Transverse colon (tissue), 4 donors: ENCODE measurements around the gene CBLB. TPM values are rescaled to one million over a fixed set of nuclear protein-coding genes. Genes with fewer than 3 reads are reported as not detected.

Experiments used
- DNase-seq: peaks from one replicate; pipeline ENCODE4 v3.0.0-alpha.2; 2019
- H3K27ac ChIP-seq, 4 donors: fragments of 200-600 bp; sonication (generic); 2 replicates each; pipeline ENCODE4 v1.5.1; 2016 to 2018; ENCODE audit warnings: inconsistent platforms in 4 of 4
- H3K27me3 ChIP-seq: fragments of 200-600 bp; sonication (generic); 2 replicates; pipeline ENCODE4 v1.5.1; 2017; ENCODE audit warnings: inconsistent platforms
- H3K36me3 ChIP-seq, 4 donors: fragments of 200-600 bp; sonication (generic); 2 replicates each; pipeline ENCODE4 v1.5.1; 2017 to 2019; ENCODE audit warnings: inconsistent platforms in 4 of 4
- H3K4me1 ChIP-seq, 4 donors: fragments of 200-600 bp; sonication (generic); 2 replicates each; pipeline ENCODE4 v1.5.1; 2017 to 2020; ENCODE audit warnings: inconsistent platforms in 4 of 4
- H3K4me3 ChIP-seq, 4 donors: fragments of 200-600 bp; sonication (generic); 1 replicate in 1 of 4; 2 replicates in 3 of 4; pipeline versions ENCODE4 v1.5.1 to v1.6.1; 2017 to 2019; ENCODE audit warnings: inconsistent platforms in 4 of 4
- H3K9me3 ChIP-seq, 2 donors: fragments of 200-600 bp; sonication (generic); 2 replicates each; pipeline ENCODE4 v1.5.1; 2017 to 2019; ENCODE audit warnings: inconsistent platforms in 2 of 2
- CTCF ChIP-seq, 5 experiments: fragments of 200-600 bp in 3 of 5; fragments of 450-650 bp in 2 of 5; sonication (generic) in 3 of 5; IDR thresholded peaks; 1 replicate in 2 of 5; 2 replicates in 3 of 5; pipeline ENCODE4 v1.5.1; 2016 to 2017; ENCODE audit warnings: antibody characterized with exemption in 5 of 5, inconsistent platforms in 3 of 5, mild to moderate bottlenecking in 2 of 5, moderate library complexity in 1 of 5
- EP300 ChIP-seq: sonication (generic); formaldehyde crosslinking; IDR thresholded peaks from one replicate; pipeline ENCODE4 v1.6.1; 2017; ENCODE audit warnings: antibody characterized with exemption, low read depth
- POLR2A ChIP-seq: fragments of 450-650 bp; IDR thresholded peaks from one replicate; pipeline ENCODE4 v1.6.1; 2016; ENCODE audit warnings: antibody characterized with exemption, mild to moderate bottlenecking, moderate library complexity
- POLR2AphosphoS5 ChIP-seq, 3 donors: sonication (generic); formaldehyde crosslinking; IDR thresholded peaks; one replicate each; pipeline ENCODE4 v1.6.1; 2016; ENCODE audit warnings: antibody characterized with exemption in 3 of 3
- WGBS, 2 donors: methylation state at CpG; one replicate each; pipeline ENCODE4 v1.1.5; 2018; ENCODE audit warnings: low coverage in 1 of 2; 5-methylcytosine and 5-hydroxymethylcytosine counted together
- in situ Hi-C, 4 donors: fragments of 200-750 bp; cut with MboI; loops; one replicate each; pipeline versions ENCODE4 v1.15.0 to v1.15.1; 2017; ENCODE audit warnings: low sequenced_read_pairs in 3 of 4, low pct_ligation_motif_present in 1 of 4, low pct_unique_long_range_greater_than_20kb in 1 of 4
- intact Hi-C: fragments of 100-400 bp; cut with DNase I; formaldehyde crosslinking; loops from one replicate; pipeline ENCODE4 v1.15.1; 2023; ENCODE audit warnings: low total_unique reads
- total RNA-seq, 4 donors: library from RNA; depleted of rRNA; stranded (reverse); fragments of >200 nt; gene quantifications; one replicate each; pipeline ENCODE4 v1.1.0, GENCODE V29; 2016

Gene CBLB
- total RNA-seq, 4 donors from 2014 or later: 25.1 to 76.2 (median 63.6) TPM

- WGBS, 2 donors: 54 to 58% methylated on average over 4 of the region's 4 CpGs
- intact Hi-C loops: no loop called here
- Histone ChIP-seq H3K27ac (no peak overlapping the region), H3K36me3 (no peaks in the 10 kb centered on the region), H3K27me3 (no peaks in the 10 kb centered on the region), H3K4me1 (peaks cover 0 to 52% (median 8%) of the 10 kb centered on the region in 4 donors), H3K9me3 (no peaks in the 10 kb centered on the region), H3K4me3 (no peak overlapping the region)
- DNase-seq: no peak
- TF ChIP-seq POLR2A (no peak), CTCF (IDR thresholded peaks at IDR 0.05) (no peak), EP300 (no peak), POLR2AphosphoS5 (IDR thresholded peaks at IDR 0.05) (no peak)
- in situ Hi-C loops: no loop called here
Measured at GRCh38 chr3:105832644-105833043, 36.2 kb downstream of the CBLB start.

GRCh38 chr3:105830836-105831235 is 38.0 kb downstream of the CBLB start:
- Histone ChIP-seq H3K4me1 (peaks cover 0 to 38% (median 5%) of the 10 kb centered on the region in 4 donors), H3K27ac (peak overlapping the region in 1 of 4 donors; percentile 28), H3K4me3 (no peak overlapping the region), H3K27me3 (no peaks in the 10 kb centered on the region), H3K36me3 (no peaks in the 10 kb centered on the region), H3K9me3 (no peaks in the 10 kb centered on the region)
- WGBS, 2 donors: 64 to 74% methylated on average over 2 of the region's 2 CpGs
- TF ChIP-seq EP300: no peak
- TF ChIP-seq CTCF (IDR thresholded peaks at IDR 0.05): no peak
- no peak for TF ChIP-seq POLR2A
- TF ChIP-seq POLR2AphosphoS5 (IDR thresholded peaks at IDR 0.05): no peak
- DNase-seq: no peak
- intact Hi-C loops: no loop called here
- in situ Hi-C loops: no loop called here

- Histone ChIP-seq H3K27me3 (no peaks in the 10 kb centered on the region), H3K36me3 (no peaks in the 10 kb centered on the region), H3K4me1 (peaks cover 0 to 34% (median 2%) of the 10 kb centered on the region in 4 donors), H3K27ac (peak overlapping the region in 1 of 4 donors; percentile 32), H3K9me3 (no peaks in the 10 kb centered on the region), H3K4me3 (no peak overlapping the region)
- 50 to 76% methylated on average over 2 to 4 of the region's 4 CpGs for WGBS, 2 donors
- no peak for TF ChIP-seq EP300
- no peak for TF ChIP-seq CTCF (IDR thresholded peaks at IDR 0.05)
- TF ChIP-seq POLR2A: no peak
- TF ChIP-seq POLR2AphosphoS5 (IDR thresholded peaks at IDR 0.05): no peak
- intact Hi-C loops (no loop called here), in situ Hi-C loops (no loop called here)
- DNase-seq: no peak
Measured at GRCh38 chr3:105829871-105830622, 38.8 kb downstream of the CBLB start.

- H3K27me3 ChIP-seq: no peaks in the 10 kb centered on the region
- 61 to 77% methylated on average over 2 to 4 of the region's 4 CpGs for WGBS, 2 donors
- H3K4me1 ChIP-seq: peaks cover 5 to 42% (median 6%) of the 10 kb centered on the region in 4 donors
- intact Hi-C loops (no loop called here), in situ Hi-C loops (no loop called here)
- H3K9me3 ChIP-seq: no peaks in the 10 kb centered on the region
- H3K27ac ChIP-seq: no peak overlapping the region
- H3K4me3 ChIP-seq: no peak overlapping the region
- no peak for DNase-seq
- H3K36me3 ChIP-seq: no peaks in the 10 kb centered on the region
- TF ChIP-seq POLR2AphosphoS5 (IDR thresholded peaks at IDR 0.05) (no peak), EP300 (no peak), CTCF (IDR thresholded peaks at IDR 0.05) (no peak), POLR2A (no peak)
Measured at GRCh38 chr3:105829229-105829628, 39.6 kb downstream of the CBLB start.
